Kidney epithelial cell (primary cell): ENCODE data around the gene CPN2. TPM values are rescaled to one million over a fixed set of nuclear protein-coding genes. Genes with fewer than 3 reads are reported as not detected.

ENCODE experiments used
- DNase-seq: peaks from one replicate; pipeline ENCODE4 v3.0.0-alpha.2; 2010; ENCODE audit warnings: low read depth
- H3K27me3 ChIP-seq: 2 replicates; pipeline ENCODE4 v1.6.0; 2011; ENCODE audit warnings: low read length; ENCODE audit not compliant: control insufficient read depth, insufficient read depth
- H3K36me3 ChIP-seq: 2 replicates; pipeline ENCODE4 v1.5.1; 2011; ENCODE audit warnings: low read length; ENCODE audit not compliant: control insufficient read depth, insufficient read depth
- H3K4me3 ChIP-seq: 2 replicates; pipeline ENCODE4 v1.5.1; 2011; ENCODE audit warnings: low read depth, mild to moderate bottlenecking, control low read depth, low read length
- total RNA-seq: library from RNA; depleted of rRNA; stranded (reverse); fragments of >200 nt; gene quantifications from 2 replicates; pipeline ENCODE4 v1.2.3, GENCODE V29; 2015
- TF ChIP-seq, protein P1 (sequence below): IDR thresholded peaks from 2 replicates; pipeline ENCODE4 v1.5.1; 2011; ENCODE audit warnings: mild to moderate bottlenecking, moderate library complexity, low read length, control low read depth, inconsistent platforms; ENCODE audit not compliant: insufficient read depth, poor library complexity, severe bottlenecking

The CPN2 gene
- total RNA-seq, 1 donor from 2014 or later = not detected

DNA sequence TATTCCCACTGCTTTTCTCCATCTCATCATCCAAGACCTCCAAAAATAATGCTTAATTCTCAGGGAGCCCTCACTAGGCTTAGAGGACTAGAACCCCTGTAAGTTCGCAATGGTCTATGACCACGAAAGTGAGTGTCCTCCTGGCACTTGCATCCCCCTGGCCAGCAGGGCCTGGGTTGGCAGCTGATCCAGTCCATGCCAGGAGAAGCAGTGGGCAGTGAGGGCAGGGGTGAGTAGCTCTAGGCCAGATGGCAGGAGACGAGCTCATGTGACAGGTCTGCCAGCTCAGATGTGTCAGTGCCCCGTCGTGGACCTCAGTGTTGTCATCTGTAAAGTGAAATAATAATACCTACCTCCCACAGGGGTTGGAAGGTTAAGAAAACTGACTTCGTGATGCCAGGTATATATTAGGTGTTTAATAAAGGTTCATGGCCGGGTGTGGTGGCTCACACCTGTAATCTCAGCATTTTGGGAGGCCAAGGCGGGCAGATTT lies 36.8 kb upstream of the CPN2 start:
- Histone ChIP-seq H3K4me3 (no peak overlapping the region), H3K36me3 (no peaks in the 10 kb centered on the region), H3K27me3 (peaks cover 23% of the 10 kb centered on the region)
- DNase-seq = no peak
- TF ChIP-seq, protein P1, sequence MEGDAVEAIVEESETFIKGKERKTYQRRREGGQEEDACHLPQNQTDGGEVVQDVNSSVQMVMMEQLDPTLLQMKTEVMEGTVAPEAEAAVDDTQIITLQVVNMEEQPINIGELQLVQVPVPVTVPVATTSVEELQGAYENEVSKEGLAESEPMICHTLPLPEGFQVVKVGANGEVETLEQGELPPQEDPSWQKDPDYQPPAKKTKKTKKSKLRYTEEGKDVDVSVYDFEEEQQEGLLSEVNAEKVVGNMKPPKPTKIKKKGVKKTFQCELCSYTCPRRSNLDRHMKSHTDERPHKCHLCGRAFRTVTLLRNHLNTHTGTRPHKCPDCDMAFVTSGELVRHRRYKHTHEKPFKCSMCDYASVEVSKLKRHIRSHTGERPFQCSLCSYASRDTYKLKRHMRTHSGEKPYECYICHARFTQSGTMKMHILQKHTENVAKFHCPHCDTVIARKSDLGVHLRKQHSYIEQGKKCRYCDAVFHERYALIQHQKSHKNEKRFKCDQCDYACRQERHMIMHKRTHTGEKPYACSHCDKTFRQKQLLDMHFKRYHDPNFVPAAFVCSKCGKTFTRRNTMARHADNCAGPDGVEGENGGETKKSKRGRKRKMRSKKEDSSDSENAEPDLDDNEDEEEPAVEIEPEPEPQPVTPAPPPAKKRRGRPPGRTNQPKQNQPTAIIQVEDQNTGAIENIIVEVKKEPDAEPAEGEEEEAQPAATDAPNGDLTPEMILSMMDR = no peak

DNA sequence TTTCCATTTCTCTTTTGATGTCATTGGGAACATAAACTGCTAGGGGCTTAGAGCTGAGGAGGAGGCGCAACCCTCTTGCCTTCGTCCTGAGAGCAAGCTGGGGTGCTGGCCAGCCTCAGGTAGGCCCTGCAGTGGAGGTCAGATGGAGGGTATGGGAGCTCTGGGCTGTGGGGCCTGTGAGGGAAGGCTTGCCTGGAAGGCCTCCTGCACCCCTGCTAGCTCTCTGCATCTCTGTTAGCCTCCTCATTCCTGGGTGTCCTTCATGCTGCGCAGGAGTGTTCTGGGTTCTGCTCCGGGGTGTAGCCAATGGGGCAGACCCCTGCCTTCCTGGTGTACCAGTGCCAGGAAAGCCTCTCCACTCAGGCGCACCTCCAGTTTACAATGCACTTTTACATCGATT lies 36.1 kb upstream of the CPN2 start:
- no peaks in the 10 kb centered on the region for H3K36me3 ChIP-seq
- TF ChIP-seq, protein P1 = no peak
- H3K4me3 ChIP-seq = no peak overlapping the region
- peaks cover 25% of the 10 kb centered on the region for H3K27me3 ChIP-seq
- DNase-seq = no peak

DNA sequence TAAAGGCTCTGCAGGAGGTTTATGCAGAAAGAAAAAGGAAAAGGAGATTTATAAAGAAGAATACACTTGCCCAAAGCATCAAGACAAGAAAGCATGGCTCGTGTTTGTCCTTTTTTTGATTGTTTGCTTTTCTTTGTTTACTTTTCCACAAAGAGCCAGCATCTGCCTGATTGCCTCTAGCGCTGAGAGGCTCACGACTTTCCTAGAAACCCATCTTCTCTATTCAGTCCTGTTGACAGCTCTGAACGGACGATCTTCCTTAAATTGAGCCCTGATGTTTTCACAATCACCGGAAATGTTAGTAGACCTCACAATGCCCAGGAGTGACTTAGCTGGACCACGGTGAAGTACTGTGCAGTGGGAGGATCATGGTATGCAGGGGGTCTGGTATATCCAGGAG lies 35.5 kb upstream of the CPN2 start:
- TF ChIP-seq, protein P1 = no peak
- no peaks in the 10 kb centered on the region for H3K36me3 ChIP-seq
- DNase-seq = no peak

DNA sequence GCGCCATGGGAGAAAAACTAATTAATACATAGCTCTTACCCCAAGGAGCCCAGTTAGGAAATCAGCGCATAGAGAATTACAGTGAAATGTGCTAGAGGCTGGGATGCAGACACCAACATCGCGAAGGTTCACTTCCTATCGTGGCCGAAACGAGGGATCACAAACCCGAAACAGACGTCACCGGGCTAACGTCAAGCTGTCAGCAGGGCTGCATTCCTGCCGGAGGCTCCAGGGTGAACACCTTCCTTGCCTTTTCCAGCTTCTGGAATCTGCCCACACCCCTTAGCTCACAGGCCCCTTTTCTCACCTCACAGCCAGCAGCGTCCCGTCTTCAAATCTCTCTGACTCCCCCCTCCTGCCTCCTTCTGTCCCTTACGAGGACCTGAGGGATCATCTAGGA lies 34.9 kb upstream of the CPN2 start:
- Histone ChIP-seq H3K36me3 (no peaks in the 10 kb centered on the region), H3K4me3 (no peak overlapping the region), H3K27me3 (peaks cover 25% of the 10 kb centered on the region)
- TF ChIP-seq, protein P1 = no peak
- no peak for DNase-seq

More for the DNA sequence above, 35.5 kb upstream of the CPN2 start:
- Histone ChIP-seq H3K4me3 (no peak overlapping the region), H3K27me3 (peaks cover 25% of the 10 kb centered on the region)

DNA sequence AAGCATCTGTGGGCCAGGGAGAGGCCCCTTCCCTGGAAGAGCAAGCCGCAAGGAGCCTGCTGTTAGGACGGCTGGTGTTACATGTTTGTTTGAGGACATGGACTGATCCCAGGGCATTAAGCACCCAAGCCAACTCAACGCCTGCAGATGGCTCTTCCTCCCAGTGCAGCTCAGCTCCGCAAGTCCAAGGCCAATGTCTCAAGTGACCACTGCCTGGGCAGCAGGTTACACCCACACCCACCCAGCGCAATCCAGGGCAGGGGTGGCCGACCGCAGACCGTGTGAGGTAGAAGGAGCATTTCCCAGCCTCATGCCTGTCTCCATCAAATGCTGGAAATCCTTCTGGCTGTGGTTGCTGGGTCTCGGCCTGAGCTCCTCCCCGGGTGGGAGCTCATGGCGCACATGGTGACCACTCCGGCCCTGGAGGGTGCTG lies 33.5 kb upstream of the CPN2 start:
- no peak for DNase-seq
- Histone ChIP-seq H3K4me3 (no peak overlapping the region), H3K27me3 (peaks cover 29% of the 10 kb centered on the region), H3K36me3 (no peaks in the 10 kb centered on the region)
- TF ChIP-seq, protein P1 = no peak

DNA sequence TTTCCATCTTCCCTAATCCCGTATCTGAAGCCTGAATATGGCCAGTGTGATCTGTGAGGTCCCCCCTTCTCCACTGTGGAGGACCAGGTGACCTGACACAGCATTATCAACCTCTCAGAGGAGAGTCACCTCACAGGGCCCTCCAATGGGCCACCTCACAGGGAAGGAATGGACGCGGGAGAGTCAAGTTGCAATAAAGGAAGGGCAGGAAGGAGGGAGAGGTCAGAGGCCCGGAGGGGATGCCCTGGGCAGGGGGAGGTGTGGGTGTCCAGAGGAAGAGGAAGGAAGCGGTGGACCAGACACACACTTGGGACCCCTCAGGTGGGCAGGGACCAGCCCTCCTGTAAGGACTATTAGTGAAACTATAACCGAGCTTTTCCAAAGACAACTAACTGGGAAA lies 33.0 kb upstream of the CPN2 start:
- DNase-seq = no peak
- TF ChIP-seq, protein P1 = no peak
- H3K4me3 ChIP-seq = no peak overlapping the region
- peaks cover 27% of the 10 kb centered on the region for H3K27me3 ChIP-seq
- H3K36me3 ChIP-seq = no peaks in the 10 kb centered on the region
